H9 (cell line): ENCODE results near the gene POLR3F. TPM values are rescaled to one million over a fixed set of nuclear protein-coding genes. Genes with fewer than 3 reads are reported as not detected.

Experiments
- DNase-seq: peaks from one replicate; pipeline ENCODE4 v3.0.0-alpha.2; 2017
- H2AFZ ChIP-seq: one replicate; pipeline ENCODE4 v1.6.1; 2013; ENCODE audit warnings: mild to moderate bottlenecking, low read length, control low read depth, moderate library complexity
- H2AK5ac ChIP-seq: 2 replicates; pipeline ENCODE4 v1.6.1; 2013; ENCODE audit warnings: low read length, control low read depth, mixed read lengths; ENCODE audit not compliant: insufficient read length
- H2BK120ac ChIP-seq: one replicate; pipeline ENCODE4 v1.6.1; 2013; ENCODE audit warnings: low read depth, mild to moderate bottlenecking, low read length, control low read depth, inconsistent platforms; ENCODE audit not compliant: poor library complexity, severe bottlenecking
- H2BK12ac ChIP-seq: 2 replicates; pipeline ENCODE4 v1.6.1; 2013; ENCODE audit warnings: low read length, control low read depth, mixed read lengths, low read depth; ENCODE audit not compliant: insufficient read length
- H2BK15ac ChIP-seq: 2 replicates; pipeline ENCODE4 v1.6.1; 2013; ENCODE audit warnings: low read depth, low read length, control low read depth
- H2BK20ac ChIP-seq: one replicate; pipeline ENCODE4 v1.6.1; 2013; ENCODE audit warnings: low read depth, mild to moderate bottlenecking, low read length, control low read depth, inconsistent platforms; ENCODE audit not compliant: poor library complexity, severe bottlenecking
- H2BK5ac ChIP-seq: 2 replicates; pipeline ENCODE4 v1.6.1; 2013; ENCODE audit warnings: low read length, control low read depth, mixed read lengths; ENCODE audit not compliant: insufficient read length
- H3K14ac ChIP-seq: 2 replicates; pipeline ENCODE4 v1.6.1; 2013; ENCODE audit warnings: low read length, control low read depth; ENCODE audit not compliant: insufficient read depth
- H3K18ac ChIP-seq: 2 replicates; pipeline ENCODE4 v1.6.1; 2013; ENCODE audit warnings: low read depth, mild to moderate bottlenecking, mixed read lengths, low read length, control low read depth; ENCODE audit not compliant: insufficient read length
- H3K23ac ChIP-seq: 2 replicates; pipeline ENCODE4 v1.6.1; 2013; ENCODE audit warnings: low read length, control low read depth, mixed read lengths, low read depth; ENCODE audit not compliant: insufficient read length
- H3K23me2 ChIP-seq: 2 replicates; pipeline ENCODE4 v1.6.1; 2013; ENCODE audit warnings: low read depth, mild to moderate bottlenecking, mixed read lengths, low read length, control low read depth; ENCODE audit not compliant: insufficient read length, poor library complexity, severe bottlenecking
- H3K27ac ChIP-seq: 2 replicates; pipeline ENCODE4 v1.5.1; 2013; ENCODE audit warnings: low read length, control low read depth, mixed read lengths, low read depth; ENCODE audit not compliant: insufficient read length
- H3K27me3 ChIP-seq: 2 replicates; pipeline ENCODE4 v1.6.1; 2013; ENCODE audit warnings: low read length, control low read depth, inconsistent platforms; ENCODE audit not compliant: insufficient read depth
- H3K4ac ChIP-seq: 2 replicates; pipeline ENCODE4 v1.6.1; 2013; ENCODE audit warnings: low read depth, mild to moderate bottlenecking, control low read depth, inconsistent platforms, low read length, moderate library complexity
- H3K4me1 ChIP-seq: 2 replicates; pipeline ENCODE4 v1.6.1; 2013; ENCODE audit warnings: low read length, control low read depth, inconsistent platforms; ENCODE audit not compliant: insufficient read depth
- H3K4me2 ChIP-seq: 2 replicates; pipeline ENCODE4 v1.6.1; 2013; ENCODE audit warnings: low read length, control low read depth, mixed read lengths; ENCODE audit not compliant: insufficient read length, insufficient read depth
- H3K56ac ChIP-seq: 2 replicates; pipeline ENCODE4 v1.6.1; 2013; ENCODE audit warnings: low read depth, mild to moderate bottlenecking, mixed read lengths, low read length, control low read depth; ENCODE audit not compliant: insufficient read length
- H3K79me1 ChIP-seq: 2 replicates; pipeline ENCODE4 v1.6.1; 2013; ENCODE audit warnings: low read depth, mild to moderate bottlenecking, moderate library complexity, low read length, control low read depth, inconsistent platforms; ENCODE audit not compliant: insufficient read depth, poor library complexity, severe bottlenecking
- H3K79me2 ChIP-seq: 2 replicates; pipeline ENCODE4 v1.6.1; 2013; ENCODE audit warnings: low read length, control low read depth, inconsistent platforms; ENCODE audit not compliant: insufficient read depth
- H3K9ac ChIP-seq: 2 replicates; pipeline ENCODE4 v1.6.1; 2013; ENCODE audit warnings: low read length, control low read depth, mixed read lengths; ENCODE audit not compliant: insufficient read length; ENCODE audit errors: extremely low read depth
- H3K9me3 ChIP-seq: one replicate; pipeline ENCODE4 v1.6.1; 2013; ENCODE audit warnings: low read depth, low read length, inconsistent platforms; ENCODE audit not compliant: control insufficient read depth
- H3T11ph ChIP-seq: one replicate; pipeline ENCODE4 v1.6.1; 2013; ENCODE audit warnings: mild to moderate bottlenecking, low read length, control low read depth, inconsistent platforms
- H4K20me1 ChIP-seq: one replicate; pipeline ENCODE4 v1.6.1; 2013; ENCODE audit not compliant: control insufficient read depth, insufficient read length, insufficient read depth
- H4K5ac ChIP-seq: 2 replicates; pipeline ENCODE4 v1.6.1; 2013; ENCODE audit warnings: low read depth, mild to moderate bottlenecking, mixed read lengths, low read length, control low read depth; ENCODE audit not compliant: insufficient read length
- H4K8ac ChIP-seq: replicated peaks from 2 replicates; pipeline ENCODE4 v1.6.1; 2013; ENCODE audit warnings: low read length, control low read depth, mixed read lengths, low read depth; ENCODE audit not compliant: insufficient read length
- H4K91ac ChIP-seq: 2 replicates; pipeline ENCODE4 v1.6.1; 2013; ENCODE audit warnings: low read depth, mild to moderate bottlenecking, moderate library complexity, mixed read lengths, low read length, control low read depth; ENCODE audit not compliant: insufficient read length
- H3K27ac Mint-ChIP-seq, 3 experiments: 2 replicates in 2 of 3; 3 replicates in 1 of 3; pipeline ENCODE4 v1.8.0; 2020 to 2021; ENCODE audit warnings: mixed read lengths in 3 of 3, mild to moderate bottlenecking in 1 of 3, moderate library complexity in 1 of 3
- H3K27me3 Mint-ChIP-seq: 2 replicates; pipeline ENCODE4 v1.8.0; 2021; ENCODE audit warnings: low read depth, mild to moderate bottlenecking, moderate library complexity, mixed read lengths
- H3K36me3 Mint-ChIP-seq, 3 experiments: 2 replicates in 2 of 3; 3 replicates in 1 of 3; pipeline ENCODE4 v1.8.0; 2020 to 2021; ENCODE audit warnings: low read depth in 3 of 3, mixed read lengths in 3 of 3; ENCODE audit not compliant: insufficient read depth in 1 of 3
- H3K4me1 Mint-ChIP-seq, 2 experiments: 2 replicates each; pipeline ENCODE4 v1.8.0; 2020; ENCODE audit warnings: mixed read lengths in 2 of 2
- H3K4me3 Mint-ChIP-seq, 2 experiments: 2 replicates in 1 of 2; 3 replicates in 1 of 2; pipeline ENCODE4 v1.8.0; 2020 to 2021; ENCODE audit warnings: mild to moderate bottlenecking in 2 of 2, mixed read lengths in 2 of 2, moderate library complexity in 1 of 2
- H3K9me3 Mint-ChIP-seq, 2 experiments: 2 replicates in 1 of 2; 3 replicates in 1 of 2; pipeline ENCODE4 v1.8.0; 2020; ENCODE audit warnings: mild to moderate bottlenecking in 2 of 2, mixed read lengths in 2 of 2, moderate library complexity in 1 of 2
- WGBS: extraction: QIAGEN DNeasy Blood & Tissue Kit; methylation state at CpG from one replicate; pipeline ENCODE4 v1.1.7; 2013; ENCODE audit warnings: missing lambda C conversion rate, low lambda C conversion rate, mixed read lengths; ENCODE audit not compliant: insufficient read length; ENCODE audit errors: extremely low coverage; 5-methylcytosine and 5-hydroxymethylcytosine counted together
- total RNA-seq: library from RNA; stranded (reverse); gene quantifications from 2 replicates; pipeline ENCODE4 v1.2.1, GENCODE V29; 2021
- TF ChIP-seq, protein P1 (sequence below): fragments of 200-600 bp; sonication (generic); conservative IDR thresholded peaks from 3 replicates; pipeline ENCODE4 v1.8.0; 2021; ENCODE audit warnings: antibody characterized with exemption, mild to moderate bottlenecking

Gene POLR3F
- total RNA-seq, 1 experiment from 2014 or later, result 16.1 TPM

GRCh38 chr20:18496042-18496441, 28.9 kb downstream of the POLR3F start:
- H3K79me2 ChIP-seq, result no peaks in the 10 kb centered on the region
- H2AFZ ChIP-seq, result no peak overlapping the region
- no peaks in the 10 kb centered on the region for H3K27me3 ChIP-seq
- no peaks in the 10 kb centered on the region for H4K20me1 ChIP-seq
- H3K79me1 ChIP-seq, result no peaks in the 10 kb centered on the region
- no peak overlapping the region for H2AK5ac ChIP-seq
- H3K14ac ChIP-seq, result no peak overlapping the region
- Mint-ChIP-seq H3K36me3 (peaks cover 5 to 10% (median 9%) of the 10 kb centered on the region in 3 experiments; a peak in 5 of 7 replicates), H3K27ac (0 out of 7 replicates have a peak overlapping the region, but pooled peaks of 1 of the 3 experiments have one; percentile 96), H3K4me1 (peaks cover 11 to 12% of the 10 kb centered on the region in 2 experiments), H3K9me3 (no peaks in the 10 kb centered on the region), H3K27me3 (no peaks in the 10 kb centered on the region), H3K4me3 (peak overlapping the region; percentile 94 to 98)
- H3K23me2 ChIP-seq, result peaks cover 7% of the 10 kb centered on the region
- no peak overlapping the region for H2BK120ac ChIP-seq
- H3K23ac ChIP-seq, result no peak overlapping the region
- H2BK5ac ChIP-seq, result no peak overlapping the region
- TF ChIP-seq, protein P1, sequence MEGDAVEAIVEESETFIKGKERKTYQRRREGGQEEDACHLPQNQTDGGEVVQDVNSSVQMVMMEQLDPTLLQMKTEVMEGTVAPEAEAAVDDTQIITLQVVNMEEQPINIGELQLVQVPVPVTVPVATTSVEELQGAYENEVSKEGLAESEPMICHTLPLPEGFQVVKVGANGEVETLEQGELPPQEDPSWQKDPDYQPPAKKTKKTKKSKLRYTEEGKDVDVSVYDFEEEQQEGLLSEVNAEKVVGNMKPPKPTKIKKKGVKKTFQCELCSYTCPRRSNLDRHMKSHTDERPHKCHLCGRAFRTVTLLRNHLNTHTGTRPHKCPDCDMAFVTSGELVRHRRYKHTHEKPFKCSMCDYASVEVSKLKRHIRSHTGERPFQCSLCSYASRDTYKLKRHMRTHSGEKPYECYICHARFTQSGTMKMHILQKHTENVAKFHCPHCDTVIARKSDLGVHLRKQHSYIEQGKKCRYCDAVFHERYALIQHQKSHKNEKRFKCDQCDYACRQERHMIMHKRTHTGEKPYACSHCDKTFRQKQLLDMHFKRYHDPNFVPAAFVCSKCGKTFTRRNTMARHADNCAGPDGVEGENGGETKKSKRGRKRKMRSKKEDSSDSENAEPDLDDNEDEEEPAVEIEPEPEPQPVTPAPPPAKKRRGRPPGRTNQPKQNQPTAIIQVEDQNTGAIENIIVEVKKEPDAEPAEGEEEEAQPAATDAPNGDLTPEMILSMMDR, result no peak
- H3K9me3 ChIP-seq, result no peaks in the 10 kb centered on the region
- peak overlapping the region; percentile 52 for H3K4me2 ChIP-seq
- no CpG with 5 or more reads among the region's 7 CpGs for WGBS
- no peak overlapping the region for H2BK20ac ChIP-seq
- DNase-seq, result no peak
- H3K4me1 ChIP-seq, result no peaks in the 10 kb centered on the region
- no peak overlapping the region for H3K4ac ChIP-seq
- no peak overlapping the region for H3K18ac ChIP-seq
- H2BK12ac ChIP-seq, result no peak overlapping the region
- H2BK15ac ChIP-seq, result no peak overlapping the region
- H4K5ac ChIP-seq, result no peak overlapping the region
- H3T11ph ChIP-seq, result no peak overlapping the region
- no peak overlapping the region for H3K9ac ChIP-seq
- H3K27ac ChIP-seq, result no peak overlapping the region
- H4K91ac ChIP-seq, result no peak overlapping the region
- no peak overlapping the region for H3K56ac ChIP-seq
- no peak overlapping the region for H4K8ac ChIP-seq
